K562 (cell line): ENCODE results near the gene PAF1. TPM values are rescaled to one million over a fixed set of nuclear protein-coding genes. Genes with fewer than 3 reads are reported as not detected.

ENCODE experiments used
- CSDE1 ChIP-seq, 2 experiments: fragments of 450-650 bp; IDR thresholded peaks; 2 replicates each; pipeline ENCODE4 v1.6.1; 2016; ENCODE audit warnings: mild to moderate bottlenecking in 1 of 2
- EHMT2 ChIP-seq: fragments of 450-650 bp; IDR thresholded peaks from 2 replicates; pipeline ENCODE4 v1.6.1; 2018; ENCODE audit warnings: antibody characterized with exemption
- GTF2F1 ChIP-seq: IDR thresholded peaks from 2 replicates; pipeline ENCODE4 v1.6.1; 2011; ENCODE audit warnings: low read depth, low read length, improper control_type of control experiment
- HLTF ChIP-seq: fragments of 450-650 bp; IDR thresholded peaks from 2 replicates; pipeline ENCODE4 v1.6.1; 2016
- MCM5 ChIP-seq: fragments of 450-650 bp; IDR thresholded peaks from 2 replicates; pipeline ENCODE4 v1.6.1; 2016; ENCODE audit warnings: low read depth
- PRMT5 ChIP-seq: sonication (generic); formaldehyde crosslinking; IDR thresholded peaks from 2 replicates; pipeline ENCODE4 v1.5.0; 2020; ENCODE audit warnings: missing genetic modification reagents
- PYGO2 ChIP-seq: fragments of 450-650 bp; IDR thresholded peaks from 2 replicates; pipeline ENCODE4 v1.6.1; 2016; ENCODE audit warnings: mild to moderate bottlenecking, missing genetic modification characterization, moderate library complexity, missing compliant biosample characterization
- THAP12 ChIP-seq: fragments of 250-450 bp; sonication (Bioruptor Pico); IDR thresholded peaks from 2 replicates; pipeline ENCODE4 v1.9.0; 2021; ENCODE audit warnings: mild to moderate bottlenecking, inconsistent platforms
- ZBTB33 ChIP-seq: sonication (generic); formaldehyde crosslinking; IDR thresholded peaks from 2 replicates; pipeline ENCODE4 v1.8.1; 2023; ENCODE audit warnings: mild to moderate bottlenecking, missing genetic modification reagents
- ZNF212 ChIP-seq: fragments of 450-650 bp; formaldehyde crosslinking; IDR thresholded peaks from 2 replicates; pipeline ENCODE4 v1.4.0; 2020; ENCODE audit warnings: mild to moderate bottlenecking
- ZNF280A ChIP-seq: fragments of 450-650 bp; IDR thresholded peaks from 2 replicates; pipeline ENCODE4 v1.6.1; 2018; ENCODE audit warnings: mild to moderate bottlenecking, low read depth; ENCODE audit not compliant: partially characterized antibody
- ZNF318 ChIP-seq, 2 experiments: fragments of 450-650 bp; IDR thresholded peaks; 2 replicates each; pipeline ENCODE4 v1.6.1; 2016; ENCODE audit warnings: mild to moderate bottlenecking in 2 of 2, borderline replicate concordance in 1 of 2, low read depth in 1 of 2, moderate library complexity in 1 of 2
- ZNF764 ChIP-seq: fragments of 250-450 bp; sonication (Bioruptor Pico); IDR thresholded peaks from 2 replicates; pipeline ENCODE4 v1.4.0; 2020; ENCODE audit warnings: low read depth, mild to moderate bottlenecking, moderate library complexity
- polyA plus RNA-seq, 8 experiments: library from polyadenylated mRNA; depleted of rRNA in 4 of 8; stranded (reverse) in 5 of 8; unstranded in 3 of 8; fragments of >200 nt; fragmentation: Nextera tagmentation in 2 of 8; fragmentation: Illumina TruSeq in 1 of 8; extraction: Ambion mirVana in 2 of 8; extraction: Trizol in 1 of 8; gene quantifications; 2 replicates each; pipeline versions ENCODE4 v1.2.1 to v1.2.3, GENCODE V29; 2011 to 2014; ENCODE audit warnings: inconsistent platforms in 1 of 8, missing spikeins in 1 of 8
- total RNA-seq, 7 experiments: library from RNA; depleted of rRNA in 6 of 7; stranded (reverse); fragments of >200 nt in 6 of 7; fragmentation: Illumina TruSeq in 2 of 7; extraction: Trizol in 2 of 7; gene quantifications; 2 replicates each; pipeline versions ENCODE4 v1.2.1 to v1.2.3, GENCODE V29; 2011 to 2021; ENCODE audit warnings: low replicate concordance in 1 of 7

PAF1 gene
- total and polyA plus RNA-seq, 9 of the 15 experiments (the other 6 are each of a cell fraction or from before 2014, with no cell fraction given): 1.5 to 45.0 (median 33.8) TPM

GRCh38 chr19:39430675-39431593 lies 40.0 kb upstream of the PAF1 start (continued):
- TF ChIP-seq ZNF280A: no peak
- TF ChIP-seq ZNF764 (CRISPR knock-in tag): no peak
- peak in 1 of 2 experiments; percentile 86; a peak in 2 of 4 replicates for TF ChIP-seq ZNF318 (IDR thresholded peaks at IDR 0.05; ENCODE audit: borderline replicate concordance in 1 of 2, low read depth in 1 of 2)
- no peak for TF ChIP-seq ZNF212 (CRISPR knock-in tag)
- TF ChIP-seq HLTF: no peak
- TF ChIP-seq PRMT5 (CRISPR knock-in tag): no peak
- TF ChIP-seq EHMT2: no peak
- TF ChIP-seq ZBTB33 (CRISPR knock-in tag): peak; percentile 19; the same call in 1 of the 2 replicates
- TF ChIP-seq GTF2F1: no peak
- no peak for TF ChIP-seq MCM5
- no peak for TF ChIP-seq PYGO2 (tag)
- TF ChIP-seq CSDE1 (IDR thresholded peaks at IDR 0.05): no peak
- no peak for TF ChIP-seq THAP12 (CRISPR knock-in tag)
